ENCODE data around the gene EIF4H.
"Not testable (repeated sequence)": the region's sequence is repeated elsewhere in the genome, so short reads cannot be mapped to it uniquely, and the experiment has no call there.

The EIF4H gene

DNA sequence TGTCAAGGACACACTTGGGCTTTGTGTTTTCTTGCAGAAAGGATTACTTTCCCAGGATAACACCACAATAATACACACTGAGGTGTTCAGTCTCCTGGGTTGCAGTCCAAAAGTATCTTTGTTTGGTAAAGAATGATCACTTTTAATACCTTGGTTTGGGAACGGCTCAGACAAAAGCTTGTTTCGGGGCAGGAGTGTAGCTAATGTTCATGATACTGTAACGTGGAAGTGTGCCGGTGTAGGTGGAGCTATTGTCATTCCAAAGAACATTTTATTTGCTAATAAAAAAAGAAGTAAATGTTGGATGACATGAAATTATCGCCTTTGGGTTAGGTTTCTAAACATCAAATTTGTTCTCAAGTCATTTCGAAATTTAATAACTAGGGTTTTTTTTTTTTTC lies 1.2 kb downstream of the EIF4H start:
- no peak for DNase-seq (ENCODE audit: low spot score)

DNA sequence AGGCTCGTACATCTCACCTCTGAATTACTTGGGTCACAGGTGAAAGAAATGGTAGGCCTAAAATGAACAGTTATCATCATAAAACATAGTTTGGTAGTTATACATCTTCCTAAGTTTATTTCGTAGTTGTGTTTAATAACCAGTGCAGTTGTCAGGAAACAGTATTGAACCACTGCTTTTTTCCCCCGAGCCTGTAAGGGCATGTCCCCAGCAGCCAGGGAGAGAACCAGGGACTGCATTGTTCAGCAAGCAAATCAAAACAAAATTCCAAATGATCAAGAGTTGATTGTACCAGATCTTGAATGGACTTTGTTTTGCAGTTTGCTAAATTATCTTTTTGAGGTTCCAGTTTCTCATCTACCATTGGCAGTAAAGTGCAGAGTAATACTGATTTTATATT lies 2.4 kb downstream of the EIF4H start:
- DNase-seq (ENCODE audit: low spot score): no peak

DNA sequence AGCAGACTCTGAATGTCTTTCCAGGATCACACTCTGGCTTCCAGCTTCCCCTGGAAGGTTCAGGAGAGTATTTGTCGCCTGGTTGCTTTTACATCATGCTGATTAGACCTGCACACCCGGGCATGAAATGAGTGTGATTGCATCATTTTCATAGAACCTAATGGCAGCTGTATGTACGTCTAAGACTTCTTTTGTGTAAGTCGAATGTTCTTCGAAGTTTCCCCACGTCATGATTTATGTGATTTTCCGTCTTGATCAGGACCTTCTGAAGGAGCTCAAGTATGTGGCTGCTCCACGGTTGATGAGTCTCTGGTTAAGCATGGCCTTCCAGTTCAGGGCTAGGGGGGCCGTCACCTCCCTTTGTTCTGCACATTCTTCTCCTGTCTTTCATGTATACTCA lies 4.5 kb downstream of the EIF4H start:
- DNase-seq (ENCODE audit: low spot score): no peak

DNA sequence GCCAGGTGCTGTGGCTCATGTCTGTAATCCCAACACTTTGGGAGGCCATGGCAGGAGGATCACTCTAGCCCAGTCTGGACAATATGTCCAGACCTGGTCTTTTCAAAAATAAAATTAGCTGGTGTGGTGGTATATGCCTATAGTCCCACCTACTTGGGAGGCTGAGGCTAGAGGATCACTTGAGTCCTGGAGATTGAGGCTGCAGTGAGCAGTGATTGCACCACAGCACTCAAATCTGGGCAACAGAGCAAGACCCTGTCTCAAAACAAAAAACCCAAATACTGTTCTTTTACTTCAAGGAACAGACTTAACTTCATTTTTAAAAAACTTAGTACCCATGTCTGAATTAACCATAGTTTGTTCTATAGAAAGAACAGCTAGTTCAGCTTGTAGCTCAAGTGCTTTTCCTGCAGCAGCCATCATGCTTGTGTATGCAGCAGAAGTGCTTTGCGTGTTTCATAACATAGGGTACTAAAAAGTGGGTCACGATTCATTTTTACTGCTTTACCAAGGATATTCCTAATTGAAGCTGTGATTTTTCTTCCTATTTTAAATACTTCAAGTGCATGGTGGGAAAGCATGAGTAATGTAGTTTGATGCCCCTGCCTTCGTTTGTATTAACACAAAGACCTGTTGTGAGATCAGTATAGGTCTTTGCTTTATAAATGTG lies 5.9 kb downstream of the EIF4H start:
- peak; percentile 50 for DNase-seq (ENCODE audit: low spot score)

DNA sequence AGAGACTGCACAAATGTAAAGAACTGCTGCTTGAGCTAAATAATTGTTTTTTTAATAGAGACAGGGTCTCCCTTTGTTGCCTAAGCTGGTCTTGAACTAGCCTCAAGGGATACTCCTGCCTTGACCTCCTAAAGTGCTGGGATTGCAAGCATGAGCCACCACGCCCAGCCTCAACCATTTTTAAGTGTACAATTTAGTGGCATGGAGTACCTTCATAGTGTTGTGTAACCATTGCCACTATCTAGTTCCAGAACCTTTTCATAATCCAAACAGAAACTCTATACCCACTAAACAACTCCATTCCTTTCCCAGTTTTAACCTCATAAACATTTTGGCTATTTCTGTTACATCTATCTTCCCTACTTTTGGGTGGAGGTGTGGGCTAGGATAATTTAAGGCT lies 6.7 kb downstream of the EIF4H start:
- DNase-seq (ENCODE audit: low spot score): no peak

DNA sequence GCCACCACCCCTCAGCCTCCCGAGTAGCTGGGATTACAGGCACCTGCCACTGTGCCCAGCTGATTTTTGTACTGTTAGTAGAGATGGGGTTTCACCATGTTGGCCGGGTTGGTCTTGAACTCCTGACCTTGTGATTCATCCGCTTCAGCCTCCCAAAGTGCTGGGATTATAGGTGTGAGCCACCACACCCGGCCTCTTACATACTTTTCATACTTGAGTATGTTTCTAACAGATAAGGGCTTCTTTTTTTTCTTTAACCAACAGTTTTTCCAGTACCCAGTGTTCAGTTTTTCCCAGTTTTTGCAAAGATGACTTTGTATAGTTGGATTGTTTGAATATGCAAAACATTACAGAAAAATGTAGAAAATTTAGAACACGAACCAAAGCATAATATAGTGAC lies 7.7 kb downstream of the EIF4H start:
- no peak for DNase-seq (ENCODE audit: low spot score)

DNA sequence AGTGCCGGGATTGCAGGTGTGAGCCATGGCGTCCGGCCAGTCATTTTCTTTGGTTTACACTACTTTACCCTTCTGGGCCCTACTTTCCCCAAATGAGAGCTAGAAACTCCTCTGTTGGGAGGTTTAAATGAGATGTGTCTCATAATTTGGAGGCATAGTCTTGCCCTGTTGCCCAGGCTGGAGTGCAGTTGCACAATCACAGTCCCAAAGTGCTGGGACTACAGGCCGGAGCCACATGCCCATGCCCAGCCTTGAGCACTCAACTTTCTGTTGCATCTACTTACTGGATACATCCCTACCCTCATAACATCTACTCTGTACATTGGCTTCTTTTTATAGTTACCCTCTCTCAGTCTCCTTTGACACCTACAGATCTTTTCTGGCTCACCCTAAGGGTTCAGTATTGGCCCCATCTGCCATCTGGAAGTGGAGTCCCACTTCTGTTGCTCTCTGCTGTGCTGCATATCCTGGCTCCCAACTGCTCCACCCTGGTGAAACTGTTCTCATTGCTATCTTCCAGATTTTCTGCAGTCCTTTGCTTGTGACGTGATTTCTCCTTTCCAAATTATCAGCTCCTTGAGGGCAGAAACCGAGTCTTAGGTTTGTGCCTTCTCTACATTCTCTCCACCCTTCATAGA lies 8.4 kb downstream of the EIF4H start:
- no peak for DNase-seq (ENCODE audit: low spot score)

DNA sequence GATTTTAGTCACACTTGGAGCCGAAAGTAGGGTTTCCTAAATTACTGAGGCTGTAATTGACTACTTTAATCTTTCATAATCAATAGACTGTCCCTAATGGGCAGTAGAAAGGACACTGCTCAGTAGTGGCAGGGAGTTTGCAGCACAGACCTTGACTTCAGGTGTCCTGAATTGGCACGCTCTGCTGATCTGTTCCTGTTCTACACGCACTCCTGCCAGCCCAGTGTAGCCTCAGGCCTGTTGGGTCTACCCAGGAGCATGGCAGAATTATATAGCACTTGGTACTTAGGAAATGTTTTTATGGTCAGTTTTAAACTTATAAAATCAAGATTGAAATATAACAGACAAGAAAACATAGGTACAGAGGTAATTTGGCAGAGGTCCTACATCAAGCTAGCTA lies 9.0 kb downstream of the EIF4H start:
- no peak for DNase-seq (ENCODE audit: low spot score)

DNA sequence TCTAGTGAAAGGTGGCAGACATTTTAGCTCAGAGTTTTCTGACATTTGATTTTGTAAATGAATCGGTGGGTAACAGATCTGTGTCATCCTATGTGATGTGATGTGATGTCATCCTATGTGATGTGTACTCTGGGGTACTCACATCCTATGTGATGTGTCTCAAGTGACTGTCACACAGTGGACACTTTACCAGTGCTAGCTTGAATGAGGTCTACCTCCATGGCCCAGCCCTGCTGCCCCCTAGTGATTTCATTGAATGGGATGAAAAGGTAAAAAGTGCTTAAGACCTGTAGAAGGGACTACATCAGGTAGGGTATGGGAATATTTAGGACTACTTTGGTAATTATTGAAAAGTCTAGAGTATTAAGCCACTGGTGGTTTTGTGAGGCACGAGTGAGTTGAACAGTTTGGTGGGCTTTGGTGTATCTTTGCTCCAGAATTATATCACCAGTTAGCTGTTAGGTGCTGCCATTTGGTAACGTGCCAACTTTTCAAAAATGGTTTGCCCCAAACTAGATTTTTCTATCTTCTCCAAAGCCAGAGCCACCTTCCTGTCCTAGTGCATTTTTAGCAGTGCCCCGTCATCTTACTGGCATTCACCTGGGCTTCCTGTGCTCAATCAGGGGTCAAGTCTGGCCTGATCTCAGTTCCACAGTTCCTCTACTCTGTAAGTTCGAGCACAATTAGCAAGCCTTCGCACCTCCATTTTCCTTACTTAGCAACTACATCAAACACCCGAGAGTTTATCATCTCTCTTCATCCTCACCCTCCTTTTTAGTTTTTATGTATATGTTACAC lies 9.7 kb downstream of the EIF4H start:
- DNase-seq (ENCODE audit: low spot score): no peak

DNA sequence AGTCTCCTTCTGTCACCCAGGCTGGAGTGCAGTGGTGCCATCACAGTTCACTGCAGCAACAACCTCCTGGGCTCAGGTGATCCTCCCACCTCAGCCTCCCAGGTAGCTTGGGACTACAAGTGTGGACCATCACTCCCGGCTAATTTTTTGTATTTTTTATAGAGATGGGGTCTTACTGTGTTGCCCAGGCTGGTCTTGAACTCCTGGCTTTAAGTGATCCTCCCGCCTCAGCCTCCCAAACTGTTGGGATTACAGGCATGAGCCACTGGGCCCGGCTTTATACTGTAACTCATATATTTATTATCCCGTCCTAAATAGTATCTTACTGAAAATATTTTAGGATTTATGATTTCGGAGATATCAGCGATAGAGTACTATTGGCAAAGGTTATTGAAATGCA lies 10.9 kb downstream of the EIF4H start:
- DNase-seq (ENCODE audit: low spot score): no peak

DNA sequence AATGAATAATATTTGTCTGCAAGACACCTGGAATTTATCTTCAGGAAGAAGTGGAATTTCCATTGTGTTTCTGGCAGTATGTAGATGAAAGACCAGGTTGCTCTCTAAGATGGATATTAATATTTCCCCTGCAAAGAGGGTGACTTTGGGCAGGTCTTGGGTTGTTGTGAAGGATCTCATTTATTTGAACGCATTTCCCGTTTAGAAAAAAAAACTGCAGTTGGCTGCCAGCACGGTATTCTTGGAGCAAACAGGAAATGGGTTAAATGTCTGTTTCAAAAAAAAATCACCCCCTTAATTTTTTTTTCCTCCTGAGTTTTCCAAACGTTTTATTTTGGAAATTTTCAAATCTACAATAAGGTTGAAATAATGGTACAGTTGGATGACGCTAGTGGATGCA lies 11.5 kb downstream of the EIF4H start:
- no peak for DNase-seq (ENCODE audit: low spot score)

DNA sequence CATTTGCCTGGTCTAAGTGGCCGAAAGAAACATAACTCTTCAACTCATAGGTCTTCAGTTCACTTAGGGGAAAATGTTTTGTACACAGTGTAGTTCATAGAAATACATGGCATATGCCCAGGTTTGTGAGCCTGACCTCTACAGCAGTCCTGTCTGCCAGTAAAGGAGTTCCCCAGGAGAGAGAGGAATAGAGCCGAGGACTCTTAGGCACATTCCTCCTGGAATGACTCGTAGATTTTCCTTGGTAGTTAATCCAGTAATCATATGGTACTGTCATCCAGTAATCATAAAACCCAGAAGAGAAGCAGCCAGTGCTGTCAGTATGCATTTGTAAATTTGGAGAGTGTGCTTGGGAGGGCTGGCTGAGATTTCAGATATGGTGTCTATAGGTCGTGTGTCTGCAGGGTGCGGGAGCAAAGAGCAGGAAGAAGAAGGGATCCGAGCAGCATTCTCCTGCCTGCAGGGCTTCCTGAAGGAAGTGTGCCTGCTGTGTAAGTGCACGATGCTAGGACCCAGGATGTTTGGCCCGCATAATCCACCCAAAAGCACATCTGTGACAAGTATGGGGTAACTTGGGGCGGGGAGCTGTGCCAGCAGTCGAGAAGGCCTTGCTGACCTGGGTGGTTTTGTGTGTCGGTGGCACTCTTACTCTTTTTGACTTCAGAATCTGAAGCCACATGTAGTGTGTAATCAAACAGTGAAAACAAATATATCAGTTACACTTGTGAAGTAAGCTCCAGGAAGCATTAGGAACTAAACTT lies 13.9 kb downstream of the EIF4H start:
- DNase-seq (ENCODE audit: low spot score): no peak

DNA sequence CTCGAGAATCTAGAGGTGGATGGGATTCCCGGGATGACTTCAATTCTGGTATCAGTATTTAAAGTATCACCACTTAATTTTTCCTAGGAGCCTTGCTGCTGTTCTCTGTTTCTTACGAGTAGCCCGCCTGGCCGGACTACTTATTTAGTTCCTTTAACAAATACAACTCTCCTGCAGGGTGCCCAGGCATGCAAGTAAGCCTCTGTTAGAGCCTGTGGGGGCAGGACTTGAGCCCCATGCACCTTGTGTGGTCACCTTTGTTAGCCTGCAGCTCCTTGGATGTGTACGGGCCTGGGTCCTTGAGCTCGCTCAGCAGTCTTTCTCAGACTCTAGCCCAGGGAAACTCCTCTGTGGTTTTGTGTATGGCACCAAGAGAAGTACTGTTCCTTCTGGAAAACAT lies 16.1 kb downstream of the EIF4H start:
- no peak for DNase-seq (ENCODE audit: low spot score)

DNA sequence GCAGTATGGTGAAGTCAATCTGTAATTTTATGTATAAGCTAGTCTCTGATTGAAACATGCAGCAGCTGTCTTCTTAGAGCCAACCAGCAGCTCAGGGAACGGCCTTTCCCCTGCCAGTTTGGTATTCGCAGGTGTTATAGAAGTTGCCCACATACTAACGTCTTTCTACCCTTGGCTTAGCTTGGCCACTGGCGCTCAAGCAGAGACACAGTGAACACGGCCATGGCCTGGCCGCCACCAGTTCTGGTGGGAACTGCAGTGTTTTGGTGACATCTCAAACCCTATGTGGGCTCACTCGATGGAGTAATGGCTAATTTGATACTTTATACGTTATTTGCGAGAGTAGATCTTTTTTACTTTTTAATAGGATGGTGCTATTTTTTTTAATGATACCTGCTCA lies 17.1 kb downstream of the EIF4H start:
- no peak for DNase-seq (ENCODE audit: low spot score)

DNA sequence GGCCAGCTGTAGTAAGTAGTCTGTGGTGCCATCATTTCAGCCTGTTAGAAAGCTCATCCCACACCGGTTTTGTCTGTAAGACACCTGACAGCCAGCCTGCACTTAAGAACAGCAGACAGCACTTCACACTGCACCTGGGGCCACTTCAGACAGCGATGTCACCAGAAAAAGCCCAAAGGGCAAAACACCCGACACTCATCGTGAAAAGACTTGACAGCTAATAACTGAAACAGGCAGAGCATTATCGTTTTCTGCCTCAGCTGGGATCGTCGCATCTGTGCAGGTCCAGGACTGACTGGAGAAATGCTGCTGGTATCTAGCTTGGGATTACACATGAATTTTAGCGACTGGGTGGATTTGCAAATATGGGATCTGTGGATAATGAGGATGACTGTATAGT lies 18.9 kb downstream of the EIF4H start:
- no peak for DNase-seq (ENCODE audit: low spot score)

DNA sequence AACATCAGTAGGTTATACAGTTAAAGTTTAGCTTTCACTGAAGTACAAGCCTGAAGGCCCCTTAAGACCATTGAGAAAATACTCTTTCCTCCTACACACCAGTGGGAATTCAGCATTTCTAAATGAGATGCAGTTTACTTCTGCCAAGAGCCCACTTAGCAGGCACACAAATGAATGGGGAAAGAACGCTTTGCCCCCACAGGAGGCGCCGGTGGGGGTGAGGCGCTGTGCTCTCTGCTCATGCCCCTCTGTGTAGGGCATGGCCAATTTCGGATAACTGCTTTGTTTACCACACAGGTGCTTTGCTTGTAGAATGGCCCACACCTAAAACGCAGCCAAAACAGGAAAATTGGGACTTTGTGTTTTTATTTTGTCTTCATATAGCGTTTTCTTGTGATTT lies 19.8 kb downstream of the EIF4H start:
- DNase-seq (ENCODE audit: low spot score): no peak

DNA sequence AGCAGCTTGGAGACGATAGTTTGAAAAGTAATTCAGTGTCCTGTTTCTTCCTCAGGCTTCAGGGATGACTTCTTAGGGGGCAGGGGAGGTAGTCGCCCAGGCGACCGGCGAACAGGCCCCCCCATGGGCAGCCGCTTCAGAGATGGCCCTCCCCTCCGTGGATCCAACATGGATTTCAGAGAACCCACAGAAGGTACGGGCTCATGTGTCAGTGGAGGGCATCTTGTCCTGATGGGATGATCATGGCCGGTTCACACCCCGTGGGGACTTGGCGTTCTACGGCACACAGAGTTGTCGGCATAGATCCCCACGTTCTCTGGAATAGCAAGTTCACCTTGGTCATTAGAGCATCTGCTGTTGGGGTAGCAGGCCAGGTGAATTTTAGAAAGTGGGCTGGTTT lies 20.5 kb downstream of the EIF4H start:
- DNase-seq (ENCODE audit: low spot score): no peak

DNA sequence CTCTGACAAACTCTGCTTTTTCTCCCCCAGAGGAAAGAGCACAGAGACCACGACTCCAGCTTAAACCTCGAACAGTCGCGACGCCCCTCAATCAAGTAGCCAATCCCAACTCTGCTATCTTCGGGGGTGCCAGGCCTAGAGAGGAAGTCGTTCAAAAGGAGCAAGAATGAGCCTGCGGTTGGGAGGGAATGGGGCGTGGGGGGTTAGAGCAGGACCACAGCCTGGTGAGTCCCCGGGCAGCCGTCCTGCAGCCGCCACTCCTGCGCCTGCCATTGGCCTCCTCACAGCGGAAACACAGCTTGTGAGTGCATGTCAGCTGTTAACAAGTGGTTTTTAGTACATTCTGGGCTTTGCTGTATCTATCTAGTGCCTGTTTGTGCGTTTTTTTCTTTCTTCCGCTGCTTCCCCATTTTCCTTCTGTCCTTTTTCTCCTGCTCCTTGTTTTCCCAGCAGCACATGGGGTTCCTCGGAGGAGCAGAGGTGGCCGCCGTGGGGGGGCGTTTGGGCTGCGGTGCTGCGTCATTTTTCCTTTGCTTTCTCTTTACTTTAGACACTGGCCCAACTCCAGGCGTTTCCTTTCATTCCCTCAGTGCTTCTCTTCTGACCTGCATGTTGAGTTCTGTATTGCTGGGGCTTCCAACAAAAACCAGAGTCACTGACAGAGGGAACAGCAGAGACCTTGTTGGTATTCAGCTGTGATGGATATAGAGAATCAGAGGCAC lies 21.1 kb downstream of the EIF4H start:
- not testable (repeated sequence) for DNase-seq (ENCODE audit: low spot score)

DNA sequence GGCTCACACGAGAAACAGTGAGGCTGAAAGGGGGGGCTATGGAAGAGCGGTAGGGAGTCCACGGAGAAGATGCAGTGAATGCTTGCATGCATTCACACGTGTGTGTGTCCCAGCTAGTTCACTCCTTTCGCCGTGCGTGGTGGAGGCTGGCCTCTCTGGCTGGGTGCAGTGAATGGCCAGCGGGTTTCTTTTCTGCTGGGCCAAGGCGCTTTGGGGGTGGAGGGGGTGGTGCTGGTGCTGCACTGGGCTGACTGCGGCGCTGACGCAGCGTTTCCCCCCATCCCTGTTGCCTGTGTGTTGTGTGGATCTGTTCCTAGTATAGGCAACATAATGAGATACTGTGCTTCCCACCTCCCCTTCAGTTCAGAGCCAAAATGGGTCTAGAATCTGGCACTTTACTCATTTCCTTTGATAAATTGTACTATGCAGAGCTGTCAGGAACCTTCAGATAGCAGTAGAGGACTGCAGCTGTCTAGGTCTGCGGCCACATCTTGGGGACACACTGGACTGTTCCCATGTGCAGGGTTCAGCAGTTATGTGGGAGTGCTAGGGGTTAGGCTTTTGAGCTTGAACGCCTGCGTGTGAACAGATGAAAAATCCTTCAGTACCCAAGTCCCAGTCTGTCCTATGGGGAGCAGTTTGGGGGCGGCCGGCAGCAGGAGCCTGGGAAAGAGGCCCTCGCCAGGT lies 22.0 kb downstream of the EIF4H start:
- DNase-seq (ENCODE audit: low spot score): not testable (repeated sequence)

DNA sequence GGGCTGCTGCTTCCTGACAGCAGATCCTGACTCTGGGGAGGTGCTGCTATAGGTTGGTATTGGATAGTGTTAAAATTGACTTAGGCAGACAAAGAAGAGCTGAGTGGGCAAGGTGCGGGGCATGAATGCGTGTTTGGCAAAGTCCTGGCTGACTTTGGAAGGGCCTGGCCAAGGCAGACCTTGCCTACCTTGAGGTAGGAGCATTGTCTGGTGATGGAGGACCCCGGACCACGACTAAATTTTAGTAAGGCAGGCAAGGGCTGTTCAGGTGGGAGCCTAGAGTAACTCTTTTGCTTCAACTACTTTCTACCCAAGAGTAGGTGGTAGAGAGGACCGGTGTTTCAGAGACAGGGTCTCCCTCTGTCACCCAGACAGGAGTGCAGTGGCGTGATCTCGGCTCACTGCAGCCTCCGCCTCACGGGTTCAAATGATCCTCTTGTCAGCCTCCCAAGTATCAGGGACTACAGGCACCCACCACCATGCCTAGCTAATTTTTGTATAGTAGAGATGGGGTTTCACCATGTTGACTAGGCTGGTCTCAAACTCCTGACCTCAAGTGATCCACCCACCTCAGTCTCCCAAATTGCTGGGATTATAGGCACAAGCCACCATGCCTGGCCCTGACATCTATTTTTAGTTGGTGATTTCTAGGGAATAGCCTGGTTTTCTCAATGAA lies 23.4 kb downstream of the EIF4H start:
- no peak for DNase-seq (ENCODE audit: low spot score)
